Measurements from ENCODE around the gene PFDN1. TPM values are rescaled to one million over a fixed set of nuclear protein-coding genes. Genes with fewer than 3 reads are reported as not detected.

PFDN1 gene
- total RNA-seq, 1 experiment from 2014 or later, result 91.9 TPM

- 0 out of 2 replicates have a peak, but pooled peaks have one; percentile 37 for ATAC-seq
- TF ChIP-seq EZH2 (IDR thresholded peaks at IDR 0.05; ENCODE audit: low read length, unreplicated experiment) (no peak), EZH2phosphoT487 (IDR thresholded peaks at IDR 0.05; ENCODE audit: borderline replicate concordance, low read length) (no peak)
- TF ChIP-seq, protein P1, sequence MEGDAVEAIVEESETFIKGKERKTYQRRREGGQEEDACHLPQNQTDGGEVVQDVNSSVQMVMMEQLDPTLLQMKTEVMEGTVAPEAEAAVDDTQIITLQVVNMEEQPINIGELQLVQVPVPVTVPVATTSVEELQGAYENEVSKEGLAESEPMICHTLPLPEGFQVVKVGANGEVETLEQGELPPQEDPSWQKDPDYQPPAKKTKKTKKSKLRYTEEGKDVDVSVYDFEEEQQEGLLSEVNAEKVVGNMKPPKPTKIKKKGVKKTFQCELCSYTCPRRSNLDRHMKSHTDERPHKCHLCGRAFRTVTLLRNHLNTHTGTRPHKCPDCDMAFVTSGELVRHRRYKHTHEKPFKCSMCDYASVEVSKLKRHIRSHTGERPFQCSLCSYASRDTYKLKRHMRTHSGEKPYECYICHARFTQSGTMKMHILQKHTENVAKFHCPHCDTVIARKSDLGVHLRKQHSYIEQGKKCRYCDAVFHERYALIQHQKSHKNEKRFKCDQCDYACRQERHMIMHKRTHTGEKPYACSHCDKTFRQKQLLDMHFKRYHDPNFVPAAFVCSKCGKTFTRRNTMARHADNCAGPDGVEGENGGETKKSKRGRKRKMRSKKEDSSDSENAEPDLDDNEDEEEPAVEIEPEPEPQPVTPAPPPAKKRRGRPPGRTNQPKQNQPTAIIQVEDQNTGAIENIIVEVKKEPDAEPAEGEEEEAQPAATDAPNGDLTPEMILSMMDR (conservative IDR thresholded peaks at IDR 0.05; ENCODE audit: low read depth, low read length), result no peak
- no TSS peak for BruUV-seq (replicated peaks)
- H3F3A ChIP-seq (ENCODE audit: low read length, unreplicated experiment), result no peaks in the 10 kb centered on the region
- no peak for DNase-seq
- CTCF ChIA-PET, result interaction anchor here (0.7 kb wide), 1 partner anchor 146 kb away, joined by 4 read pairs; no protein-coding TSS in a partner anchor
- intact Hi-C loops (cut with micrococcal nuclease), result no loop called here
- no peak overlapping the region for H3K27ac ChIP-seq (ENCODE audit: low read length)
- H3K9me3 ChIP-seq (ENCODE audit: low read length), result no peaks in the 10 kb centered on the region
- POLR2A ChIA-PET (ENCODE audit: unreplicated experiment), result no interaction called here
- no peaks in the 10 kb centered on the region for H3K79me2 ChIP-seq (ENCODE audit: low read length)
- no peaks in the 10 kb centered on the region for H4K20me1 ChIP-seq (ENCODE audit: low read length)
- peaks cover 15% of the 10 kb centered on the region for H3K4me1 ChIP-seq (ENCODE audit: insufficient read depth, low read length)
- no peaks in the 10 kb centered on the region for H3K36me3 ChIP-seq (ENCODE audit: low read depth, low read length)
- no peak overlapping the region for H3K4me3 ChIP-seq (ENCODE audit: low read length)
- H3K27me3 ChIP-seq (ENCODE audit: low read length), result no peaks in the 10 kb centered on the region
- H3K9ac ChIP-seq (ENCODE audit: low read length), result no peak overlapping the region
- H3K9me2 ChIP-seq (replicated peaks; ENCODE audit: low read length), result no peaks in the 10 kb centered on the region
- H2AFZ ChIP-seq (ENCODE audit: low read length), result no peak overlapping the region
- no peak overlapping the region for H3K4me2 ChIP-seq (ENCODE audit: low read length)
These were observed 89.4 kb downstream of the PFDN1 start for GRCh38 chr5:140213370-140213983.

DNA sequence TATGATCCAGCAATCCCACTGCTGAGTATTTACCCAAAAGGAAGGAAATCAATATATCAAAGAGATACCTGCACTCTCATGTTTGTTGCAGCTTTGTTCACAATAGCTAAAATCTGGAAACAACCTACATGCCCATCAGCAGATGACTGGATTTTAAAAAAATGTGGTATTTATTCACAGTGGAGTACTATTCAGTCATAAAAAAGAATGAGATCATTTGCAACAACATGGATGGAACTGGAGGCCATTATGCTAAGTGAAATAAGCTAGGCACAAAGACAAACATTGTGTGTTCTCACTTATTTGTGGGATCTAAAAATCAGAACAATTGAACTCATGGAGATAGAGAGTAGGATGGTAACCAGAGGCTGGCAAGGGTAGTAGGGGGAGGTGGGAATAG is 94.8 kb downstream of the PFDN1 start:
- H3K36me3 ChIP-seq (ENCODE audit: low read depth, low read length), result no peaks in the 10 kb centered on the region
- no peak overlapping the region for H2AFZ ChIP-seq (ENCODE audit: low read length)
- no peaks in the 10 kb centered on the region for H3K27me3 ChIP-seq (ENCODE audit: low read length)
- no peaks in the 10 kb centered on the region for H3K9me3 ChIP-seq (ENCODE audit: low read length)
- POLR2A ChIA-PET (ENCODE audit: unreplicated experiment), result no interaction called here
- ATAC-seq, result no peak
- TF ChIP-seq, protein P1 (conservative IDR thresholded peaks at IDR 0.05; ENCODE audit: low read depth, low read length), result no peak
- no peak for TF ChIP-seq EZH2 (IDR thresholded peaks at IDR 0.05; ENCODE audit: low read length, unreplicated experiment)
- no peak for TF ChIP-seq EZH2phosphoT487 (IDR thresholded peaks at IDR 0.05; ENCODE audit: borderline replicate concordance, low read length)
- BruUV-seq (replicated peaks), result no TSS peak
- H3K9ac ChIP-seq (ENCODE audit: low read length), result no peak overlapping the region
- H3K4me2 ChIP-seq (ENCODE audit: low read length), result no peak overlapping the region
- DNase-seq, result no peak
- H3K4me3 ChIP-seq (ENCODE audit: low read length), result no peak overlapping the region
- no peaks in the 10 kb centered on the region for H3F3A ChIP-seq (ENCODE audit: low read length, unreplicated experiment)
- no peaks in the 10 kb centered on the region for H3K79me2 ChIP-seq (ENCODE audit: low read length)
- CTCF ChIA-PET, result no interaction called here
- no peak overlapping the region for H3K27ac ChIP-seq (ENCODE audit: low read length)
- H3K9me2 ChIP-seq (replicated peaks; ENCODE audit: low read length), result no peaks in the 10 kb centered on the region
- H3K4me1 ChIP-seq (ENCODE audit: insufficient read depth, low read length), result no peaks in the 10 kb centered on the region
- H4K20me1 ChIP-seq (ENCODE audit: low read length), result no peaks in the 10 kb centered on the region
- intact Hi-C loops (cut with micrococcal nuclease), result no loop called here

DNA sequence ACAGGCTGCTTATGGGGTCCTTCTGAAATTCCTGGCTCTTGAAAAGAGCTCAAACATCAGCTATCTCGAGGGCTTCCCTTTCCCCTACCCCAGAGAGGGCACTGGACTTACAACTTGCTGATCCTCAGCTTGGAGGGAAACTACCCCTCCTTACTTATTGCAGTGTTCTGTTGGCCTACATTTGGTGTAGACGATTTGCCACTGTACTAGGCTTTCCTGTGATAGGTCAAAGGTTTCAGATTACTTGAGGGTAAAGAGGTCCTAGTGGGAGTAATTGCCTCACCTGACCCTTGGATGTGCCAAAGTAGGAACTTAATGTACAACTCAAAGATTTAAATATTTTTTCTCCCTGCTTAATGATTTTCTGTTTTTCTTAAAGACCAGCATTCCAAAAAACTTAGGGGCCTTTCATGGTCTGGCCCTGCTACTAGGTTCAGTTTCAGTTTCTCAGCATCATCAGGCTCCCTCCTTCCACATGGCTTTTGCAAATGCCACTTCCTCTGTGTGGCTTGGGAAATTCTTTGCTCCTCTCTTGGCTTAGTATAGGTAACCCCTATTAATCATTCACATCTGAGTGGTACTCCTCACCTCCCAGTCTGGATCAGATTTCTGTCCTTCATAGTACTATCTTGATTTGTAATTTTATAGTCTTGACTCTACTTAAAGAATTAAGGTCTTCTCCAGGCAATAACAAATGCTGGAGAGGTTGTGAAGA is 95.5 kb downstream of the PFDN1 start:
- Histone ChIP-seq H3K4me3 (ENCODE audit: low read length) (no peak overlapping the region), H3K9me3 (ENCODE audit: low read length) (no peaks in the 10 kb centered on the region), H3K4me1 (ENCODE audit: insufficient read depth, low read length) (no peaks in the 10 kb centered on the region), H3K79me2 (ENCODE audit: low read length) (no peaks in the 10 kb centered on the region), H3K36me3 (ENCODE audit: low read depth, low read length) (no peaks in the 10 kb centered on the region), H2AFZ (ENCODE audit: low read length) (no peak overlapping the region), H3K27me3 (ENCODE audit: low read length) (no peaks in the 10 kb centered on the region), H3K9me2 (replicated peaks; ENCODE audit: low read length) (no peaks in the 10 kb centered on the region), H4K20me1 (ENCODE audit: low read length) (no peaks in the 10 kb centered on the region), H3F3A (ENCODE audit: low read length, unreplicated experiment) (no peaks in the 10 kb centered on the region), H3K27ac (ENCODE audit: low read length) (no peak overlapping the region), H3K4me2 (ENCODE audit: low read length) (no peak overlapping the region), H3K9ac (ENCODE audit: low read length) (no peak overlapping the region)
- DNase-seq, result no peak
- BruUV-seq (replicated peaks), result no TSS peak
- intact Hi-C loops (cut with micrococcal nuclease), result no loop called here
- CTCF ChIA-PET, result no interaction called here
- POLR2A ChIA-PET (ENCODE audit: unreplicated experiment), result no interaction called here
- no peak for TF ChIP-seq EZH2phosphoT487 (IDR thresholded peaks at IDR 0.05; ENCODE audit: borderline replicate concordance, low read length)
- no peak for ATAC-seq
